ENCODE measurements around the gene CTPS2.
"Not testable (repeated sequence)": the region's sequence is repeated elsewhere in the genome, so short reads cannot be mapped to it uniquely, and the experiment has no call there.

CTPS2 gene

DNA sequence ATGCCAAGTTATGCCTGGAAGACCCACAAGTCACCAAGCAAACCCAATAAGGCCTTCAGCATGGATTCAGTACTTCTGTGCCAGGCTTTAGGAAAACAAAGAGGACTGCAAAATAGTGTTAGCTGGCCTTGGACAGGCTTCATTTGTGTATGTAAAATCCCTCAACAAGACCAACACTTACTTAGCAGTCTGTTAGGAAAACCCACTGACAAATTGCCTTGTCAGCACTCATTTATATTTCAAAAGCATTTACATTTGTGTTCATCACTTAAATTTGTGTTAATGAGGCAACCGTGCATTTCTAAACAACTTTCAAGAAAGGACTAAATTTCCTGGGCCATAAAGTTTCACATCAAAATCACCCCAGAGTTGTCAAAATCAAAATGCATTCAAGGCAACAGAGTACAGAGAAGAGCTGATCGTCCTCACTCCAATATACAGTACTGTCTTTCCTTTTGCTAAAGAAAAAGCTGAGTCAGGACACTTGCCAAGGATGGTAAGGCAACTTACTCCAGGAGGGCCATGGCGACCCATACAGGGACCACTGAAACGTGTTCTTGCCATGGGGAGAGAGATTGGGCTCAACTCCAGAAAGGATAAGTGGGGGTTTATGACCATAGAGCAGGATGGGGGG, 61.0 kb downstream of the CTPS2 start:
- no peak for DNase-seq

DNA sequence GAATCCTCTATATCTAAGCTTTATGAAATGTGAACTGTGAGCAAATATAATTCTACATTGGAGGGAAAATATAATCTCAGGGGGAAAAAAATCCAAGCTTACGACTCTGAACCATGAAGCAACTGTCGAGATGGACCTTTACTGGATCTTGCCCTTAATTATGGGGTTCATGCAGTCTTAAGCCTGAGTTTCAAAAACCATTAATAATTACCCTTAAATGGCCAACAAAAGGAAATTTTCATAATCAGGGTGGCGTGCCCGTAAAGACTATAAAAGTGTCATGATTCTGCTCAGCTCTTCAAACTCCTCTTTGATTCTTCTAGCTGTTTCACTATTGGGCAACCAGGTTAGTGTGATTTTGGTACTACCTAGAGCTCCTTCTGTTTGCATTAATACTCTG, 62.6 kb downstream of the CTPS2 start, which contains the start of gene S100G:
Gene S100G (plus strand): TSS at position 301 of the 400 bp plus-strand sequence. CDS start 849 bp downstream, outside the sequence.
- DNase-seq: no peak

DNA sequence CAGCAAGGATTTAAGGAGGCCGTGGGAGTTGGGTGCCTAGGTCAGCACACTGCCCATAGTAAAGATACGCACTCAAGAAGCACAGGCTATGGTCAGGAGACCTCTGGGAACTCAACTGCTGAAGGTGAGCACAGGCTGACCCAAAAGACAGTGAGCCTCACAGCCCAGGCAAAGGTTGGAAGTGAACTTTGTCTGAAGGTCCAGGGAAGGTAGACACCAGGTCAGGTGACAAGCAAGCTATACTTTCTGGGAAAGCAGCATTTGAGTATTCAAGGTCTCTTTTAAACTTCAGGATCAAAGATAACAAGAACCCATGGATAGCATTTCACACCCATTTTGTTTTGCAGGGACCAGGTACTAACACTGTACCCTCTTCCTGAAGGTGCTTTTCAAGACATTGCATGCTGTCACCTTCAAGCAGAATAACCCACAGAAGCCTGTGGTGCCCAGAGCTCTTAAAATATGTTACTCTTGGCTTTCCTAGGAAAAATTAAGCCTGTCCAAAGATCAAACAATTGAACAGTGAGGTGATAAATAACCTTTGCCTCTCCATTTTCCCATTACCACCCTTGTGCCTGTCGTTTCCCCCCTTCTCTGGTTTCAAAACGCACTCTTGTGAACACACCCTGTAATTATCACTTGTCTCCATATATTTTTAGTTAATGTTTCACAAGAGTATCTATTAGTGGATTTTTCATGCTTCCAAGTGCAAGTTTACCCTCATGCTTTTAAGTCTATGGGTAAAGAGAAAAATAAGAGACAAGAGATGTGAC, 65.9 kb downstream of the CTPS2 start:
- DNase-seq: no peak

DNA sequence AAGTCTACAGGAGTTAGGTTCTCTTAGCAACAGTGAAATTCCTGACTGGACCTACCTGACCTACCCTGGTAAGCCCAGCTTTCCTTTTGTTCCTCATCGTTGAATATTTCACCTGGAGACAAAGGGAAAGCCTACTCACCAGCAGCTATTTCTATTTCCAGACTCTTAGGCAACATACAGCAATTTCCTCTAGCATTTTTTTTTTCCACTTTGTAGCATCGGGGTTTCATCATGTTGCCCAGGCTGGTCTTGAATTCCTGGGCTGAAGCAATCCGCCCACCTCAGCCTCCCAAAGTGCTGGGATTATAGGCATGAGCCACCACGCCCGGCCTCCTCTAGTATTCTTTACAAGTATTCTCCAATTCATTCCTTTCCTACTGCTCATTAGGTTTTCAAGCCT, 69.3 kb downstream of the CTPS2 start:
- no peak for DNase-seq

DNA sequence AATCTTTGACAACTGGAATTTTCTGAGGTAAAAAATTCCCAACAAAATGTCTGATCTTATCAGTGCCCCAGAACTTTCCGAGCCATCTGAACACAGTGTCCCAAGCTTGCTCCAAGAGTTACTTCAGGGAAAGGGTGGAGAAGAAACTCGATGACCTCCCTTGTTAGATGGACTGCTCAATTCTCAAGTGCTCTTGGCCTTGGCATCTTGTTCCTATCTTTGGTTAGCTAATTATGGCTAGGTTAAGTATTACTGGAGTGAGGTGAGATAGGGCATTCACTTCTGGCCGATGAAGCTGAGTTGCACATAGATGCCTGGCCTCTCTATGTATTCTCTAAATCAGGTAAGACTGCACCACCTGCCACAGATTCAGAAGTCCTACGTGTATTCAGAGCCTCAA, 71.6 kb downstream of the CTPS2 start:
- DNase-seq: no peak

DNA sequence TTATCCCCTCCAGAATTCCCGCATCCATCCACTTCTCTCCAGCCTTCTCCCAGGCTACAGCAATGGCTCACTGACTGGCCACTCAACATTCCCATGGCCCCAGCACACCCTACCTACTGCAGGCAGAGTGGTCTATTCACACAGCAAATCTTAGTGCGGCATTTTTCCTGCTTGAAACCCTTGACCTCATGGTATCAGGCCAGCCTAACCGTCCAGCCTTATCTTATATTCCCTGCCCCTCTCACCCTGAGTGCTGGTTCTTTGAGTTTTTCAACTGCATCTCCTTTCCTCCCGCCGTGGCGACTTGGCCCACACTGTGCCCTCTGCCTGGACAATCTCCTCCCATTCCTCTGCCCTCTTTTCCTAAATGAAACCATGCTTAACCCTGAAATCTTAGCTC, 72.5 kb downstream of the CTPS2 start:
- DNase-seq: no peak

DNA sequence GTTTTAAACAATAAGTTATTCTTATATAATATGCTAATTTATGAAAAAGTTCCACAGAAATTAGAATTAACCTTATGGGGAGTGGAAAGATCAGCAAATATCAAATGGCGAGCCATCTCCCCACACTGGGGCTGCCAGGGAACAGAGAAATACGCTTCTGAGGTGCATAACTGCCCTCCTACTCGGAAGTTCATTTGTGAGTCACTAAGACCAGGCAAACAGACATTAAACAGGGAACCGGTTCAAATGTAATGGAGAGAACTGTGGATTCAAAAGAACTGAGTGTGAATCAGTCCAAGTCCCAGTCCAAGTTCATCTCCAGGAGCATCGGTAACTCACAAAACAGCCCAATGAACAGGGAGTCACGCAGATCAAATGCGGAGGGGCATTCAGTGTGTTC, 73.9 kb downstream of the CTPS2 start:
- no peak for DNase-seq

DNA sequence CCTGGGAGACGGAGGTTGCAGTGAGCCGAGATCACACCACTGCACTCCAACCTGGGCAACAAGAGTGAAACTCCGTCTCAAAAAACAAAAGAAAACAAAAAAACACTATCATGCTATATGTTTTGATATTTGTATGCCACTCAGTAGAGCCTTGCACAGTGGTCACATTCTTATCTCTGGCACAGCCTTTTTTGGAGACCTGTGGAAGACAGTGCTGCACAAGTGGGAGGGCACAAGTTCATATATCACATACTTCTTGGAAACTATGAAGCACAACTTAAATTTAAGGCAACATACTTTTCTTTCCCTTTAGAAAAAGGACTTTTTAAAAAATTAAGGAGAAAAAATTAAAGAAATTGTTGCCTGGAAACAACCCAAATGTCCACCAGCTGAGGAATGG, 76.9 kb downstream of the CTPS2 start:
- DNase-seq: no peak

DNA sequence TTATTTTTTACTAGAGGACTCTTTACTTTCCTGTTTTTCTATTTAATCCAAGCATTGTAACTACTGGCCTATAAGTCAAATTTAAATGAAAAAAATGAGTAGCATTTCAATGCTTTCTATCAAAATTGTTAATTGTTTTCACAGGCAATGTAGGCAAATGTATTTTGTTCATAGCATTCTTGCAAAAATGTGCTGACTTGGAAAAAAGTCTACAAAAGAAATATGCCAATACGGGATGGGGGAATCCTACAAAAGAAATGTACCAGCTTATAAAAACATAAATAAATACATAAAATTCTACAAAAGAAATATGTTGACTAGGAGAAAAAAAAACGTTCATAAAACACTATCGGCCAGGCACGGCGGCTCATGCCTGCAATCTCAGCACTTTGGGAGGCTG, 77.4 kb downstream of the CTPS2 start:
- no peak for DNase-seq

DNA sequence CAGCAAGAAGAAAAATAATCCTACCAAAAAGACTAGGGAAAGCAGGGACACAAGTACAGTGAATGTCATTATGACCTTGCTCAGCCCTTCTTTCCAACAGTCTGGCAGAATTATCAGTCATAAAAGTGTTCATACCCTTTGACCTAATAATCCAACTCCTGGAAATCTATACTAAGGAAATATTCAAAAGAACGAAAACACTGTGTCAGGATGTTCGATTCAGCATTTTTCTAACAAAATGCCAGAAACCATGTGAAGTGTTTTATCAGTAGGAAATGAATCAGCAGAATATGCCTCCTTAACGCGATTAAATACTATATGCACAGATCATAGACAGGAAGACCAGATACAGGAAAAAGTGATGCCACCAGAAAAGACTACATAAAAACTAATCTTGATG, 78.7 kb downstream of the CTPS2 start:
- no peak for DNase-seq

DNA sequence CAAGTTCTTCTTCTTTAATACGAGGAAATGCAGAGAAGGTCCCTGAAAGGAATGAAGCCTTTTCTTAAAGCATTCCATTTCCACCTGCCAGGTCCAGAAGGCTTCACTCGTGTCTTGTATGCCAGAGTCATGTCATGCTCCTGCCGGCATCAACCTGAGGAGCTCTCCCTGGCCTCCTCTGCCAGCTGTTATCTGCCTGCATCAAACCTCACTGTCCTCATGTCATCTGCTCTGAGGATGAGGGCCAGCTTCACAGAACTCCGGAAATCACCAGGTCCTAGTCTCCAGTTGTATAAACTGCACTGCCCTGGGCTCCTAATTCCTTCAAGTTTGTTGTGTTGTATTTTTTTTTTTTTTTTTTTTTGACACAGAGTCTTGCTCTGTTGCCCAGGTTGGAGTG, 82.6 kb downstream of the CTPS2 start:
- DNase-seq: no peak

DNA sequence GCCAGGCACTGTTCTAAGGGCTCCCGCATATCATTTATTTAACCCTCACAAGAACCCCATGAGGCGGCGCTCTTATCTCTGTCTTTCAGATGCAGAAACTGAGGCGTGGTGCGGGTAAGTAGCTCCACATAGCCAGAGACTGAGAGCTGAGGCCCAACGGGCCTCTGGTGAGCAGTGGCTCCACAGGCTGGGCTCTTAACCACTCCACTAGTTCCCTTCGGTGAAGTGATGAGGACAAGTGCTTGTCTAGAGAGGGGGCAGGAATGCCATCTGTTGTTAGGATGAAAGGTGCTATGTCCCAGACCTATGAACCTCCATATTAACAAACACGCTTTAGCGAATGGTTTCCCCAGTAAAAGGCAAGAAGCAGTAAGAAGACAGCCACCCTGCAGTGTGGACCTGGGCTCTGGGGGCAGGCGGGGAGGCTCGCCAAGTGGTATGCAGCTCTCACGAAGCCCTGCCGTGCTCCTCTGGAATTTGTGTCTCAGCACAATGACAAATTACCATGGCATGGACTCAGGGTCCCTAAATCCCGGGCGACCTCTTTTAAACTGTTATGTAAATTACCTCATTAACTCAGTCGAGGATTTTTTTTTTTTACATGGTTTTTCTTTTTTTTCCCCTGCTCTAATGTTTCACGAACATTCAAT, 83.4 kb downstream of the CTPS2 start:
- no peak for DNase-seq

DNA sequence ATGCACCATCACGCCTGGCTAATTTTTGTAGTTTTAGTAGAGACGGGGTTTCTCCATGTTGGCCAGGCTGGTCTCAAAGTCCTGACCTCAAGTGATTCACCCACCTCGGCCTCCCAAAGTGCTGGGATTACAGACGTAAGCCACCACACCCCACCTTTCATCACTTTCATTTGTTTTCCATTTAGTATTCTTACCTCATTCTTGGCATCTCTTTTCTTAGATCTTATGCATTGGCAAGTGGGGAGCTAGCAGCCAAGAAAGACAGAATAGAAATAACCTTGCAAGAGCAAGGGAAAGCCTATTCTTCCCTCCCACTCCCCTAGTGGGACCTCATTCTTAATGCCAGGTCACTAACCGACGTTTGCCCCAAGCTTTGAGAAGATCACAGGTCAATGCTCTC, 84.0 kb downstream of the CTPS2 start:
- not testable (repeated sequence) for DNase-seq

DNA sequence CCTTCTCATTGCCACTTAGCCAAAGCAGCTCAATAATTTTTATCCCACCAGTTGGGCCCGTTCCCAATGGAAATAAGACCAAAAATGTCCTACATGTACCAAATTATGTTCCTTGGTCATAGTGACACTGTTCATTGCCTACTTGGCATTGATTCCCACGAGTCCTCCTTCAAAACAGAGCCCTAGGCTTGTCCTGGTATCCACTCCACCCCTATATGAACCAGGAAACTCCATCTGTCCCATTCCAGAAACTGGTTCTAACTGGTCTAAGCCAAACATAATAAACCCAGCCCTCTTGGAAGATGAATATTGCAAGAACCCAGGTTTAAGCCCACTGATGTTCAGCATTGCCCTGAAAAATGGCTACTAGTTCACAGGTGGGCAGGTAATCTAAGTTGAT, 93.4 kb downstream of the CTPS2 start:
- no peak for DNase-seq

DNA sequence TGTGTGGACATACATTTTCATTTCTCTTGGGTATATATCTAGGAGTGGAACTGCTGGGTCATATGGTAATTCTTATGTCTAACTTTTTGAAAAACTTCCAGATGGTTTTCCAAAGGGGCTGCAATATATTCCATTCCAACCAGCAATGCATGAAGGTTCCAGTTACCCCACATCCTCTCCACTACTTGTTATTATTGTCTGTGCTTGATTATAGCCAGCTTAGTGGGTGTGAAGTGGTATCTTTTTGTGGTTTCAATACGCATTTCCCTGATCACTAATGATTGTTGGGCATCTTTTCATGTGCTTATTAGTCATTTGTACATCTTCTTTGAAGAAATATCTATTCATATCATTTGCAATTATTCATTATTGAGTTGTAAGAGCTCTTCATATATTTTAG, 94.0 kb downstream of the CTPS2 start:
- no peak for DNase-seq

DNA sequence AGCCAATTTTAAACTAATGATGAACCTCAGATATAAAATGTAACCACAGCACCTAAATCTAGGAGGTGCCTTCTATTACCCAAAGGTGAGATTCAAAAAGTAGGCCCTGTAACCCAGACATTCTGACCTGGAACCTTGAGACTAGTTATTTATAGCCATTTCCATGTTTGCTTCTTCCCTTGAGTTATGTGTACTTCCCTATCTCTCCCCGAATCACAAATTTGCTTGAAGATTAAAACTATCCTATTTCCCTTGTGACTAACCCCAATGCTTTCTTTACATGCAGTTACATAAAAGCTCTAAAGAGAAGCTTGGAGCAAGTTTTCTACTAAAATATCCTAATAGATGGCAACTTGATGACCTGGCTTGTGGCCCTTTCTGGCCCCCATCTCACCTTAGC, 95.1 kb downstream of the CTPS2 start:
- no peak for DNase-seq

DNA sequence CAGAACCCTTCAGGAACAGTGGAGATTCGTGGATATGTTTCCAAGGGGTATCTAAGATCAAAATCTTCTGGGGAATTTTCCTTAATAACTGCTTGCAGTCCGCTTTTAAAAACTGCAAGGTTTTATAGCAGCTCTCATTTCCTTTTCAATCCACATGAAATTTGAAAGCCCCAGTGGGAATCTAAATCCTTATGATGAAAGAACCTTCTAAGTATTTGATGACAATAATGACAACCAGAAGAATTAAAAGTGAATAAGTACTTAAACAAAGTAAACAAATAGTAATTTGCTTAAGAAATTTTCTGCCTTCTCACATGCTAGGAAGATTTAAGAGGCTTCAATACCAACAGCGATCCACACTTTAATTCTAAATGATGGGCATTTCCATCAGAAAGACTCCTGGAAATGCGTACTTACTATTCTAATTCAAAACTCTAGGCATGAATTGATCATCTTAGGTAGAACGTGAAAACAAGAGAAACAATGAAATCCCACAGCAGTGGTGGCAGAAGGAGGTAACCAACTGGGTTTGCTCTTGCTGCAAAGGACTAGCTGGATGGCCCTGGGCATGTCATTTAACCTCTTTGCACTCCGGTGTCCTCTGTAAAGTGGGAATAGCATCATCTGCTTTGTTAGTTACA, 100.1 kb downstream of the CTPS2 start:
- DNase-seq: no peak

DNA sequence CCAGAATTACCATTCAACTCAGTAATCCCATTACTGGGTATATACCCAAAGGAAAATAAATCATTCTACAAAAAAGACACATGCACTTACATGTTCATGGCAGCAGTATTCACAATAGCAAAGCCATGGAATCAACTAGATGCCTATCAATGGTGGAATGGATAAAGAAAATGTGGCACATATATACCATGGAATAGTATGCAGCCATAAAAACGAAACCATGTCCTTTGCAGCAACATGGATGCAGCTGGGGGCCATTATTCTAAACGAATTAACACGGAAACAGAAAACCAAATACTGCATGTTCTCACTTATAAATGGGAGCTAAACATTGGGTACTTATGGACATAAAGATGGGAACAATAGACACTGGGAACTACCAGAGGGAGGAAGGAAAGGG, 101.8 kb downstream of the CTPS2 start:
- not testable (repeated sequence) for DNase-seq

DNA sequence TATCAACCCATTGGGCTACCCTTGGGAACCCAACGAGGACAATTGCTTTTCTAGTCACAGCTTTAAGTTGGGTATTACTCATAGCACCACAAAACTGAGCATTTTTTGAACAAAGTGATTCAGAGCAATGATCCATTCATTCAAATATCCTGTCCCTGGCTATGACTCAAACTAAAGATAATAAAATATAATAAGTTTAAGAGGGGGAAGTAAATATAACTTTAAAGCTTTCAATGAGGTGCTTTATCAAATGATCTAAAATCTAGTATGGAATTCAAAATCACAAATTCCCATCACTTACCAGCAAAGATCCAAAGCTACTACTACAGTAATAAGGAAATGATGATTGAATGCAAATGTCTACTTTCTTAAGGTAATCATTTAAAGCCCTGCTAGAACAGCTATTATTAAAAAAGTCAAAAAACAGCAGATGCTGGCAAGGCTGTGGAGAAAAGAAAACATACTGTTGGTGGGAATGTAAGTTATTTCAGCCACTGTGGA, 102.3 kb downstream of the CTPS2 start:
- no peak for DNase-seq

DNA sequence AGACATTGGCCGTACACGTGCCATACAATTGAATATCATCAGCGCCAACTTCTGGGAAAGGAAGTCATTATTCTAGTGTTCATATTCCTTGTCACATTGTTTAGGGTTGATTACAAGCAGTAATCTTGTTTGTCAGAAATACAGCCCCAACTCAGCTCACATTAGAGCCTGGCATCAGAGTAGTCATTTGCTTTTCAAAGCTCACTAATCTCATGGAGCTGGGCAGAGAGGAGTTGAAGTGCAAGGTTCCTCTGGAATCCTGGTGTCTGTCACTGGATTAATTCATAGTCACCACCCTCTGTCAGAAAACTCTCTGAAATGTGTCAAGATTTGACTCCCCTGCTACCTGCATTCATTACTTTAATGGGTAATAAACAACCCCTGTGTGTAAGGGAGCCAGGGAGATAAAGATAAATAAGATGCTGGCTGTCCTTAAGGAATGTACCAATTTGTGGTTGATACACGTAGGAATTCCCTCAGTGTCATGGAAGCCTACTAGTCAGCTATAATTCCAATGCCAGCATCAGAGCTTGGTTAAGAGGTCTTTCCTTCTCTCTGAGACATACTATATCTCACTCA, 106.2 kb downstream of the CTPS2 start:
- no peak for DNase-seq

DNA sequence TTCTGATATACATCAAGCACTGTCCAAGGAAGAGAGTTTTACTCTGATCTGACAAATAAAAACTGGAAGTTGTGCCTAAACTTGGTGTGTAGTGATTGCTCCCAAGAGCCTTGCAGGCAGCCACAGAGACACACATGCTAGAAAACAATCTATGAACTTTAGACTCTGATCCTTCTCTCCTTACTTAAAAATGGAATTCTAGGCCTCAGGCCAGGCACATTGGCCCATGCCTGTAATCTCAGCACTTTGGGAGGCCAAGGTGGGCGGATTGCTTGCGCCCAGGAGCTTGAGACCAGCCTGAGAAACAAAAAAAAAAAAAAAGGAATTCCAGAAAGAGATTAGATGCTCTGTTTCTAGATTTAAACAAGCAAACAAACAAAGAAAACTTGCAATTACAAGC, 108.1 kb downstream of the CTPS2 start:
- DNase-seq: no peak

DNA sequence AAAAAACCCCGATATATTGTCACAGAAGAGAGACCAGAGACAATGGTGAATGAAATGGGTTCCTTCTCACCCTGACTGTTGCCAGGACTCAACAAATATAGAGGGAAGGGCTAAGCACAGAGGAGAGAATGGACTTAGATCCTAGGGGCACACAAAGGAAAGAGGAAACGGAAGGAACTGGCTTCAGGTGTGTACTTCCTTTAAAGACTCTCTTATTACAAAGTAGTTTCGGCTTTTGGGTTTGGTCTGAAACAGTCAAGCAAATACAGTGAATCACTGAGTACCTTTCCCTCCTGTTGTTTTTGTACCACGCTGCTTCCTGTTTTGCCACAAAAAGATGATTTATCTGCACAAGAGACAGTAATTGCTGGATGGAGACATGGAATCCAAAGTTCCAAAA, 108.6 kb downstream of the CTPS2 start:
- no peak for DNase-seq

DNA sequence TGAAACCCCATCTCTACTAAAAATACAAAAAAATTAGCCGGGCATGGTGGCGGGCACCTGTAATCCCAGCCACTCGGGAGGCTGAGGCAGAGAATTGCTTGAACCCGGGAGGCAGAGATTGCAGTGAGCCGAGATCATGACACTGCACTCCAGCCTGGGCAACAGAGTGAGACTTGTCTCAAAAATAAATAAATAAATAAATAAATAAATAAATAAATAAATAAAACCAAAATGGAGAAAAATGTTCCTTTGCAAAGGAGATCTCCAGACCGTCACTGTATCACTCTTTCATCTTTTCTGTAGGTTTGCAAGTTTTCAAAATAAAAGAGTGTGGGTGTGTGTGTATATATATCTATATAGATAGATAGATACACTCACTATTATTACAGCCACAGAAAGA, 109.2 kb downstream of the CTPS2 start:
- DNase-seq: not testable (repeated sequence)
